CD4-positive, alpha-beta T cell treated with Interleukin-15 for 1 hour (primary cell): Measurements from ENCODE around the gene C11orf24.
A peak's percentile ranks its signal among the peaks of the same experiment; 100 is the strongest.
"Not testable (repeated sequence)": the region's sequence is repeated elsewhere in the genome, so short reads cannot be mapped to it uniquely, and the experiment has no call there.

Experiments
- DNase-seq: peaks from one replicate; pipeline ENCODE4 v3.0.0-alpha.2; 2020

Gene C11orf24

GRCh38 chr11:68298659-68299516 lies 27.1 kb upstream of the C11orf24 start:
- no peak for DNase-seq

- peak; percentile 74 for DNase-seq
These were observed 26.3 kb upstream of the C11orf24 start for GRCh38 chr11:68297812-68298658.

GRCh38 chr11:68297494-68297811 lies 25.7 kb upstream of the C11orf24 start:
- no peak for DNase-seq

- DNase-seq, result no peak
These were observed 25.2 kb upstream of the C11orf24 start for GRCh38 chr11:68297052-68297378.

- DNase-seq, result no peak
These were observed 24.7 kb upstream of the C11orf24 start for GRCh38 chr11:68296344-68297051.

GRCh38 chr11:68295940-68296339 lies 24.2 kb upstream of the C11orf24 start:
- no peak for DNase-seq

- DNase-seq, result no peak
These were observed 23.5 kb upstream of the C11orf24 start for GRCh38 chr11:68295271-68295670.

GRCh38 chr11:68293708-68294107 lies 21.9 kb upstream of the C11orf24 start:
- DNase-seq, result no peak

- DNase-seq, result no peak
These were observed 17.7 kb upstream of the C11orf24 start for GRCh38 chr11:68289456-68289855.

- DNase-seq, result no peak
These were observed 15.6 kb upstream of the C11orf24 start for GRCh38 chr11:68287419-68287818.

- not testable (repeated sequence) for DNase-seq
These were observed 12.8 kb upstream of the C11orf24 start for GRCh38 chr11:68284588-68284987.

GRCh38 chr11:68282861-68283230 lies 11.1 kb upstream of the C11orf24 start:
- DNase-seq, result no peak

- DNase-seq, result peak; percentile 50
These were observed 10.5 kb upstream of the C11orf24 start for GRCh38 chr11:68282141-68282860.

GRCh38 chr11:68279676-68280075 lies 7.9 kb upstream of the C11orf24 start:
- no peak for DNase-seq

GRCh38 chr11:68276861-68277260 lies 5.1 kb upstream of the C11orf24 start:
- DNase-seq, result no peak

- no peak for DNase-seq
These were observed 4.1 kb upstream of the C11orf24 start for GRCh38 chr11:68275721-68276507.

GRCh38 chr11:68274306-68274705 lies 2.5 kb upstream of the C11orf24 start:
- no peak for DNase-seq

- DNase-seq, result no peak
These were observed 1.4 kb upstream of the C11orf24 start for GRCh38 chr11:68273026-68273738.

GRCh38 chr11:68271023-68271780 lies 571 bp downstream of the C11orf24 start:
- DNase-seq, result peak; percentile 77

GRCh38 chr11:68270196-68271022 lies 1.4 kb downstream of the C11orf24 start:
- no peak for DNase-seq
